ENCODE measurements around the gene C10orf53. TPM values are rescaled to one million over a fixed set of nuclear protein-coding genes. Genes with fewer than 3 reads are reported as not detected.
A peak's percentile ranks its signal among the peaks of the same experiment; 100 is the strongest.

The C10orf53 gene
- total and polyA plus RNA-seq, 2 of the 8 experiments (the other 6 are each of a cell fraction or from before 2014, with no cell fraction given) = not detected

- POLR2A ChIA-PET (ENCODE audit: partially characterized antibody) = interaction anchor here (1.0 kb wide), 1 partner anchor 13 kb away, joined by 3 read pairs; no protein-coding TSS in a partner anchor
Observed at GRCh38 chr10:49649294-49649693, 30.2 kb upstream of the C10orf53 start.

More at GRCh38 chr10:49649294-49649693, 30.2 kb upstream of the C10orf53 start:
- Histone ChIP-seq H3K23ac (ENCODE audit: insufficient read length) (no peak overlapping the region), H3K23me2 (ENCODE audit: low read depth, low read length) (no peaks in the 10 kb centered on the region), H3K9me3 (ENCODE audit: insufficient read depth in 2 of 2, low read depth in 1 of 2, low read length in 1 of 2) (no peaks in the 10 kb centered on the region), H4K91ac (replicated peaks; ENCODE audit: insufficient read length, low read length) (no peak overlapping the region), H2BK120ac (replicated peaks; ENCODE audit: low read depth, low read length) (no peak overlapping the region), H2BK15ac (ENCODE audit: low read length) (no peak overlapping the region), H3K79me2 (ENCODE audit: control insufficient read depth in 1 of 2, insufficient read depth in 2 of 2, low read length in 2 of 2) (no peaks in the 10 kb centered on the region), H3K4me3 (ENCODE audit: extremely low read depth in 1 of 4, insufficient read depth in 2 of 4, low read depth in 3 of 4, low read length in 4 of 4) (no peak overlapping the region), H3K27ac (ENCODE audit: low read depth, low read length) (no peak overlapping the region), H4K8ac (ENCODE audit: extremely low read depth, insufficient read depth, low read length) (peak overlapping the region; percentile 86; the same call in 1 of the 2 replicates), H3K4ac (replicated peaks; ENCODE audit: insufficient read length, low read depth, low read length) (no peak overlapping the region), H4K20me1 (replicated peaks in 1 of 2; ENCODE audit: control insufficient read depth in 1 of 2, insufficient read depth in 2 of 2, low read length in 2 of 2) (no peaks in the 10 kb centered on the region), H2BK20ac (ENCODE audit: low read length) (no peak overlapping the region), H3K27me3 (replicated peaks in 1 of 4; ENCODE audit: control insufficient read depth in 3 of 4, extremely low read depth in 1 of 4, insufficient read depth in 3 of 4, low read length in 3 of 4) (peaks cover 0 to 2% (median 0%) of the 10 kb centered on the region in 4 experiments; a peak in 2 of 7 replicates), H2AK5ac (ENCODE audit: low read depth, low read length) (no peak overlapping the region), H4K5ac (ENCODE audit: insufficient read length, low read depth, low read length) (no peak overlapping the region), H3K18ac (ENCODE audit: extremely low read depth, low read length) (no peak overlapping the region), H3K56ac (replicated peaks; ENCODE audit: insufficient read length, low read depth, low read length) (peak overlapping the region; percentile 32), H2BK12ac (ENCODE audit: low read depth, low read length) (no peak overlapping the region), H3K4me1 (replicated peaks in 1 of 4; ENCODE audit: control insufficient read depth in 3 of 4, insufficient read depth in 4 of 4, low read length in 3 of 4) (peaks cover 0 to 4% (median 1%) of the 10 kb centered on the region in 4 experiments; a peak in 3 of 7 replicates), H3K79me1 (ENCODE audit: low read depth, low read length) (no peaks in the 10 kb centered on the region), H3K4me2 (ENCODE audit: insufficient read depth in 1 of 2, low read depth in 2 of 2, low read length in 2 of 2) (0 out of 4 replicates have a peak overlapping the region, but pooled peaks of 1 of the 2 experiments have one; percentile 5), H2AFZ (ENCODE audit: low read length) (0 out of 2 replicates have a peak overlapping the region, but pooled peaks have one; percentile 42), H3K9ac (replicated peaks in 1 of 4; ENCODE audit: extremely low read depth in 1 of 4, low read depth in 3 of 4, low read length in 3 of 4) (no peak overlapping the region), H3K14ac (ENCODE audit: insufficient read length) (no peak overlapping the region), H2BK5ac (ENCODE audit: low read depth, low read length) (no peak overlapping the region), H3K36me3 (ENCODE audit: control insufficient read depth in 2 of 4, insufficient read depth in 4 of 4, low read length in 3 of 4) (no peaks in the 10 kb centered on the region)
- WGBS, 2 experiments (ENCODE audit: extremely low coverage in 1 of 2, insufficient coverage in 1 of 2, insufficient read length in 1 of 2, insufficient replicate concordance in 2 of 2, low coverage in 1 of 2, low lambda C conversion rate in 2 of 2, missing lambda C conversion rate in 1 of 2) = 31% methylated on average over 17 of the region's 17 CpGs; no CpG with 5 or more reads in 1 of the 2 experiments
- FAIRE-seq (no peak), DNase-seq (ENCODE audit: low read depth in 1 of 2, low spot score in 2 of 2) (peak; percentile 25 to 61)
- CTCF ChIA-PET (ENCODE audit: partially characterized antibody) = interaction anchor here (0.7 to 2.3 kb wide), 13 partner anchors 8 to 1004 kb away, joined by 3 to 7 read pairs (median 3); no protein-coding TSS in a partner anchor
- no peak for TF ChIP-seq HDAC6 (IDR thresholded peaks at IDR 0.05; ENCODE audit: low read depth, low read length)
- TF ChIP-seq CTCF (IDR thresholded peaks at IDR 0.05; ENCODE audit: control extremely low read depth in 1 of 3, insufficient read depth in 1 of 3, low read depth in 1 of 3, low read length in 3 of 3) = peak; percentile 5 to 17 (median 5); a peak in 2 of 4 replicates
- TF ChIP-seq CEBPB (IDR thresholded peaks at IDR 0.05; ENCODE audit: low read depth, low read length) = no peak
- no peak for TF ChIP-seq BRCA1 (IDR thresholded peaks at IDR 0.05; ENCODE audit: low read depth, low read length)
- no peak for TF ChIP-seq NRF1 (IDR thresholded peaks at IDR 0.05; ENCODE audit: low read depth, low read length)
- TF ChIP-seq RAD21 (IDR thresholded peaks at IDR 0.05 in 1 of 2, conservative IDR thresholded peaks at IDR 0.05 in 1 of 2; ENCODE audit: low read depth in 2 of 2, low read length in 2 of 2) = peak; percentile 4 to 26; a peak in 1 of 4 replicates
